HG02588 (cell line): Measurements from ENCODE around the gene SLC35C1.
"Not testable (repeated sequence)": the region's sequence is repeated elsewhere in the genome, so short reads cannot be mapped to it uniquely, and the experiment has no call there.

ENCODE experiments used
- ATAC-seq: cut with Tn5 transposase; IDR thresholded peaks from one replicate; pipeline ENCODE4 v1.9.1; 2021; ENCODE audit warnings: mild to moderate bottlenecking, moderate library complexity; ENCODE audit not compliant: unreplicated experiment

SLC35C1 gene

GRCh38 chr11:45786272-45786671 is 18.7 kb upstream of the SLC35C1 start:
- no peak for ATAC-seq

GRCh38 chr11:45788887-45789286 is 16.1 kb upstream of the SLC35C1 start:
- no peak for ATAC-seq

- ATAC-seq: no peak
Measured at GRCh38 chr11:45791524-45791923, 13.4 kb upstream of the SLC35C1 start.

GRCh38 chr11:45794169-45794568 is 10.8 kb upstream of the SLC35C1 start:
- ATAC-seq: no peak

GRCh38 chr11:45795379-45795778 is 9.6 kb upstream of the SLC35C1 start:
- ATAC-seq: no peak

- ATAC-seq: no peak
Measured at GRCh38 chr11:45796461-45796861, 8.5 kb upstream of the SLC35C1 start.

- no peak for ATAC-seq
Measured at GRCh38 chr11:45798793-45799441, 6.0 kb upstream of the SLC35C1 start.

GRCh38 chr11:45799562-45799961 is 5.4 kb upstream of the SLC35C1 start:
- no peak for ATAC-seq

- ATAC-seq: no peak
Measured at GRCh38 chr11:45800261-45800660, 4.7 kb upstream of the SLC35C1 start.

- no peak for ATAC-seq
Measured at GRCh38 chr11:45801723-45802315, 3.1 kb upstream of the SLC35C1 start.

- no peak for ATAC-seq
Measured at GRCh38 chr11:45802531-45803317, 2.2 kb upstream of the SLC35C1 start.

- ATAC-seq: peak; percentile 30
Measured at GRCh38 chr11:45803971-45804760, 783 bp upstream of the SLC35C1 start.

- ATAC-seq: peak; percentile 35
Measured at GRCh38 chr11:45805305-45806071, 539 bp downstream of the SLC35C1 start.

GRCh38 chr11:45806072-45806933 is 1.4 kb downstream of the SLC35C1 start:
- ATAC-seq: no peak

GRCh38 chr11:45806937-45807791 is 2.2 kb downstream of the SLC35C1 start:
- ATAC-seq: no peak

GRCh38 chr11:45807792-45808238 is 2.9 kb downstream of the SLC35C1 start:
- no peak for ATAC-seq

- not testable (repeated sequence) for ATAC-seq
Measured at GRCh38 chr11:45808427-45808826, 3.5 kb downstream of the SLC35C1 start.
